ENCODE results near the gene CREG2. TPM values are rescaled to one million over a fixed set of nuclear protein-coding genes. Genes with fewer than 3 reads are reported as not detected.

The CREG2 gene, protein sequence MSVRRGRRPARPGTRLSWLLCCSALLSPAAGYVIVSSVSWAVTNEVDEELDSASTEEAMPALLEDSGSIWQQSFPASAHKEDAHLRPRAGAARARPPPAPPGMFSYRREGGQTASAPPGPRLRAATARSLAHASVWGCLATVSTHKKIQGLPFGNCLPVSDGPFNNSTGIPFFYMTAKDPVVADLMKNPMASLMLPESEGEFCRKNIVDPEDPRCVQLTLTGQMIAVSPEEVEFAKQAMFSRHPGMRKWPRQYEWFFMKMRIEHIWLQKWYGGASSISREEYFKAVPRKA
- total RNA-seq (2022; extraction: Qiagen RNA extraction): 6.9 to 11.3 TPM (median 10.2 TPM) in 5 replicates

GRCh38 chr2:101387151-101387834 is at the start of gene CREG2:
CREG2 (minus strand) TSS chr2:101387503; CDS start chr2:101387457, 46 bp downstream.

GRCh38 chr2:101308432-101309210 is 78.7 kb downstream of the CREG2 start, which contains the start of gene RNF149:
RNF149 (minus strand) TSS chr2:101308701; CDS start chr2:101308588, 113 bp downstream.

Other genes starting within 250 kb of the CREG2 start
- 51.4 to 78.5 TPM (median 73.8 TPM) in 5 replicates for gene TBC1D8, start 236.1 kb downstream of the CREG2 start, total RNA-seq (2022; extraction: Qiagen RNA extraction)
- 36.1 to 54.2 TPM (median 40.6 TPM) in 5 replicates for gene CNOT11, start 134.6 kb downstream of the CREG2 start, total RNA-seq (2022; extraction: Qiagen RNA extraction)
- gene RNF149, start 78.8 kb downstream of the CREG2 start, total RNA-seq (2022; extraction: Qiagen RNA extraction): 37.0 to 48.0 TPM (median 42.1 TPM) in 5 replicates
- gene RFX8, start 87.6 kb upstream of the CREG2 start, total RNA-seq (2022; extraction: Qiagen RNA extraction): not detected in 5 replicates

Measured in A549 treated with CORT108297 at 1 μM for 4 hours (cell line).